ENCODE measurements around the gene TSPAN14. TPM values are rescaled to one million over a fixed set of nuclear protein-coding genes. Genes with fewer than 3 reads are reported as not detected.
"Not testable (repeated sequence)": the region's sequence is repeated elsewhere in the genome, so short reads cannot be mapped to it uniquely, and the experiment has no call there.

Gene TSPAN14
- total and polyA plus RNA-seq, 2 of the 13 experiments (the other 11 are each of a cell fraction or from before 2014, with no cell fraction given) = 24.1 to 80.6 TPM

- ATAC-seq (no peak), DNase-seq (ENCODE audit: low spot score) (no peak), FAIRE-seq (no peak)
- H3K4me2 ChIP-seq (ENCODE audit: low read depth, low read length) = no peak overlapping the region
- no peak overlapping the region for H3K9ac ChIP-seq (ENCODE audit: insufficient read depth, low read depth, low read length)
- in situ Hi-C loops (cut with HindIII; ENCODE audit: extremely low pct_ligation_motif_present, low pct_unique_long_range_greater_than_20kb) (no loop called here), intact Hi-C loops (cut with micrococcal nuclease; ENCODE audit: unreplicated experiment) (loop anchor here (10.0 kb wide), 1 partner anchor 148 kb away; no protein-coding TSS in a partner anchor)
- ChIA-PET POLR2A (no interaction called here), CTCF (ENCODE audit: low intra/inter-chr PET ratio, low total read pairs) (no interaction called here)
- no peaks in the 10 kb centered on the region for H3K36me3 ChIP-seq (replicated peaks in 1 of 2; ENCODE audit: control insufficient read depth in 1 of 2, insufficient read depth in 2 of 2, low read length in 2 of 2)
- no peaks in the 10 kb centered on the region for H3K9me3 ChIP-seq (ENCODE audit: low read length)
- WGBS (ENCODE audit: low lambda C conversion rate) = 8% methylated on average over 4 of the region's 4 CpGs
- no peak overlapping the region for H3K4me3 ChIP-seq (replicated peaks in 1 of 3; ENCODE audit: insufficient read depth in 1 of 3, low read depth in 2 of 3, low read length in 3 of 3)
- no peaks in the 10 kb centered on the region for H4K20me1 ChIP-seq (ENCODE audit: insufficient read depth, low read length)
- no peak overlapping the region for H3K27ac ChIP-seq (ENCODE audit: extremely low read length, insufficient read depth, low read length)
- no TSS peak for BruUV-seq (replicated peaks)
- no peak for TF ChIP-seq HCFC1 (IDR thresholded peaks at IDR 0.05; ENCODE audit: low read depth, low read length)
- no peak for TF ChIP-seq ZNF597 (CRISPR knock-in tag; IDR thresholded peaks at IDR 0.05)
- no peak for TF ChIP-seq HNRNPLL (IDR thresholded peaks at IDR 0.05; ENCODE audit: low read depth, low read length, poor library complexity, severe bottlenecking)
- no peak for TF ChIP-seq ZBTB2 (CRISPR knock-in tag; IDR thresholded peaks at IDR 0.05; ENCODE audit: low read depth)
- no peak for TF ChIP-seq MZF1 (CRISPR knock-in tag; IDR thresholded peaks at IDR 0.05; ENCODE audit: borderline replicate concordance)
- no peak for TF ChIP-seq ETV6 (CRISPR knock-in tag; conservative IDR thresholded peaks at IDR 0.05)
- TF ChIP-seq NFKB2 (CRISPR knock-in tag; IDR thresholded peaks at IDR 0.05; ENCODE audit: borderline replicate concordance) = no peak
- no peak for TF ChIP-seq ZNF180 (CRISPR knock-in tag; IDR thresholded peaks at IDR 0.05; ENCODE audit: borderline replicate concordance, low read depth)
- no peak for TF ChIP-seq SP1 (IDR thresholded peaks at IDR 0.05)
- no peak for TF ChIP-seq SP1 (CRISPR knock-in tag; IDR thresholded peaks at IDR 0.05)
- no peak for TF ChIP-seq ZNF274 (CRISPR knock-in tag; IDR thresholded peaks at IDR 0.05)
- TF ChIP-seq SCMH1 (CRISPR knock-in tag; IDR thresholded peaks at IDR 0.05; ENCODE audit: borderline replicate concordance) = no peak
- H3K27me3 ChIP-seq (ENCODE audit: control insufficient read depth in 1 of 2, insufficient read depth in 2 of 2, low read length in 2 of 2) = peaks cover 0 to 2% of the 10 kb centered on the region in 2 experiments; a peak in 3 of 5 replicates
- H3K79me2 ChIP-seq (ENCODE audit: insufficient read depth, low read length) = no peaks in the 10 kb centered on the region
- no peak overlapping the region for H2AFZ ChIP-seq (ENCODE audit: low read length)
- no peaks in the 10 kb centered on the region for H3K4me1 ChIP-seq (ENCODE audit: insufficient read depth, low read length)
These were observed 78.5 kb downstream of the TSPAN14 start for GRCh38 chr10:80532571-80532970.

GRCh38 chr10:80534059-80534458 is 79.9 kb downstream of the TSPAN14 start:
- DNase-seq (ENCODE audit: low spot score); H3K4me1 ChIP-seq (ENCODE audit: insufficient read depth, low read length); POLR2A ChIA-PET; CTCF ChIA-PET (ENCODE audit: low intra/inter-chr PET ratio, low total read pairs); H3K4me2 ChIP-seq (ENCODE audit: low read depth, low read length); H3K9ac ChIP-seq (ENCODE audit: insufficient read depth, low read depth, low read length); BruUV-seq (replicated peaks); H3K79me2 ChIP-seq (ENCODE audit: insufficient read depth, low read length); H3K27ac ChIP-seq (ENCODE audit: extremely low read length, insufficient read depth, low read length); ATAC-seq; H3K4me3 ChIP-seq (replicated peaks in 1 of 3; ENCODE audit: insufficient read depth in 1 of 3, low read depth in 2 of 3, low read length in 3 of 3); in situ Hi-C loops (cut with HindIII; ENCODE audit: extremely low pct_ligation_motif_present, low pct_unique_long_range_greater_than_20kb); H2AFZ ChIP-seq (ENCODE audit: low read length); FAIRE-seq; H4K20me1 ChIP-seq (ENCODE audit: insufficient read depth, low read length); H3K36me3 ChIP-seq (replicated peaks in 1 of 2; ENCODE audit: control insufficient read depth in 1 of 2, insufficient read depth in 2 of 2, low read length in 2 of 2); H3K9me3 ChIP-seq (ENCODE audit: low read length): not testable (repeated sequence)
- peaks cover 2 to 11% of the 10 kb centered on the region in 2 experiments; a peak in 3 of 5 replicates for H3K27me3 ChIP-seq (ENCODE audit: control insufficient read depth in 1 of 2, insufficient read depth in 2 of 2, low read length in 2 of 2)
- intact Hi-C loops (cut with micrococcal nuclease; ENCODE audit: unreplicated experiment) = loop anchor here (10.0 kb wide), 1 partner anchor 149 kb away; no protein-coding TSS in a partner anchor
- WGBS (ENCODE audit: low lambda C conversion rate) = no CpG with 5 or more reads among the region's 25 CpGs
